Neural cell (in vitro differentiated cells): ENCODE measurements around the gene ENTREP1. TPM values are rescaled to one million over a fixed set of nuclear protein-coding genes. Genes with fewer than 3 reads are reported as not detected.

Source experiments
- H2AFZ ChIP-seq: fragments of 200-600, 300-800 bp; sonication (generic), shearing (Covaris generic); 2 replicates; pipeline ENCODE4 v1.6.0; 2014; ENCODE audit warnings: low read depth, mild to moderate bottlenecking, antibody characterized with exemption, low read length, moderate library complexity
- H3F3A ChIP-seq: fragments of 200-600 bp; shearing (Covaris generic); 2 replicates; pipeline ENCODE4 v1.6.1; 2016; ENCODE audit warnings: mild to moderate bottlenecking, moderate library complexity, mixed read lengths, antibody characterized with exemption, low read length; ENCODE audit not compliant: insufficient read depth, poor library complexity, severe bottlenecking
- H3K27ac ChIP-seq: fragments of 200-600, 300-800 bp; sonication (generic), shearing (Covaris generic); 2 replicates; pipeline ENCODE4 v1.5.1; 2014; ENCODE audit warnings: mild to moderate bottlenecking, low read length, moderate library complexity
- H3K27me3 ChIP-seq: fragments of 300-800, 200-600 bp; sonication (generic), shearing (Covaris generic); 2 replicates; pipeline ENCODE4 v1.6.0; 2014; ENCODE audit warnings: mild to moderate bottlenecking, low read depth, low read length, moderate library complexity; ENCODE audit not compliant: insufficient read depth
- H3K36me3 ChIP-seq: fragments of 300-800, 200-600 bp; sonication (generic), shearing (Covaris generic); 2 replicates; pipeline ENCODE4 v1.5.1; 2014; ENCODE audit warnings: mild to moderate bottlenecking, antibody characterized with exemption, low read length, moderate library complexity; ENCODE audit not compliant: insufficient read depth
- H3K4me2 ChIP-seq: fragments of 300-800, 200-600 bp; sonication (generic), shearing (Covaris generic); 2 replicates; pipeline ENCODE4 v1.6.0; 2014; ENCODE audit warnings: mild to moderate bottlenecking, low read length
- H3K4me3 ChIP-seq: fragments of 300-800, 200-600 bp; sonication (generic), shearing (Covaris generic); 2 replicates; pipeline ENCODE4 v1.5.1; 2014; ENCODE audit warnings: mild to moderate bottlenecking, low read length, moderate library complexity
- H3K79me2 ChIP-seq: fragments of 200-600 bp; shearing (Covaris generic); replicated peaks from 2 replicates; pipeline ENCODE4 v1.6.0; 2014; ENCODE audit warnings: mild to moderate bottlenecking, low read length, moderate library complexity; ENCODE audit not compliant: insufficient read depth
- H3K9ac ChIP-seq: fragments of 300-800, 200-600 bp; sonication (generic), shearing (Covaris generic); 2 replicates; pipeline ENCODE4 v1.6.1; 2016; ENCODE audit warnings: mild to moderate bottlenecking, low read length, mixed read lengths
- H3K9me2 ChIP-seq: fragments of 200-600 bp; shearing (Covaris generic); 2 replicates; pipeline ENCODE4 v1.6.1; 2016; ENCODE audit warnings: mild to moderate bottlenecking, low read length, mixed read lengths; ENCODE audit not compliant: insufficient read depth
- H3K9me3 ChIP-seq: fragments of 200-600, 300-800 bp; sonication (generic), shearing (Covaris generic); 2 replicates; pipeline ENCODE4 v1.6.1; 2016; ENCODE audit warnings: mild to moderate bottlenecking, mixed run types, low read length, moderate library complexity, mixed read lengths
- H4K20me1 ChIP-seq: fragments of 200-600 bp; shearing (Covaris generic); 2 replicates; pipeline ENCODE4 v1.6.1; 2016; ENCODE audit warnings: mild to moderate bottlenecking, mixed run types; ENCODE audit not compliant: insufficient read depth
- EP300 ChIP-seq: fragments of 450-650 bp; conservative IDR thresholded peaks from 2 replicates; pipeline ENCODE4 v1.6.1; 2014; ENCODE audit warnings: antibody characterized with exemption, mild to moderate bottlenecking, moderate library complexity; ENCODE audit not compliant: poor library complexity, severe bottlenecking
- EZH2 ChIP-seq: fragments of 200-600, 300-800 bp; shearing (Covaris generic), sonication (generic); IDR thresholded peaks from 2 replicates; pipeline ENCODE4 v1.6.1; 2014; ENCODE audit warnings: antibody characterized with exemption, low read length, borderline replicate concordance, mild to moderate bottlenecking; ENCODE audit not compliant: insufficient read depth, poor library complexity, severe bottlenecking
- MXI1 ChIP-seq: fragments of 450-650 bp; conservative IDR thresholded peaks from 2 replicates; pipeline ENCODE4 v1.6.1; 2014; ENCODE audit warnings: antibody characterized with exemption, mild to moderate bottlenecking; ENCODE audit not compliant: poor library complexity, severe bottlenecking
- POLR2AphosphoS5 ChIP-seq: IDR thresholded peaks from 2 replicates; pipeline ENCODE4 v1.6.1; 2012
- RAD21 ChIP-seq: fragments of 450-650 bp; conservative IDR thresholded peaks from 2 replicates; pipeline ENCODE4 v1.6.1; 2014; ENCODE audit warnings: antibody characterized with exemption, mild to moderate bottlenecking, moderate library complexity
- REST ChIP-seq: IDR thresholded peaks from 2 replicates; pipeline ENCODE4 v1.6.1; 2012; ENCODE audit warnings: borderline replicate concordance
- SMC3 ChIP-seq: fragments of 450-650 bp; conservative IDR thresholded peaks from 2 replicates; pipeline ENCODE4 v1.6.1; 2014; ENCODE audit warnings: antibody characterized with exemption, mild to moderate bottlenecking, moderate library complexity; ENCODE audit not compliant: poor library complexity
- TAF1 ChIP-seq: IDR thresholded peaks from 2 replicates; pipeline ENCODE4 v1.6.1; 2012; ENCODE audit warnings: low read depth
- polyA plus RNA-seq: library from polyadenylated mRNA; depleted of rRNA; stranded (reverse); fragments of >200 nt; gene quantifications from 2 replicates; pipeline ENCODE4 v1.2.3, GENCODE V29; 2014
- TF ChIP-seq, protein P1 (sequence below): fragments of 450-650 bp; IDR thresholded peaks from 2 replicates; pipeline ENCODE4 v1.5.1; 2014; ENCODE audit warnings: antibody characterized with exemption, mild to moderate bottlenecking, moderate library complexity; ENCODE audit not compliant: poor library complexity, severe bottlenecking

The ENTREP1 gene
- polyA plus RNA-seq, 1 donor from 2014 or later, result 2.0 TPM

GRCh38 chr9:69344459-69344858, 19.4 kb downstream of the ENTREP1 start:
- no peaks in the 10 kb centered on the region for H4K20me1 ChIP-seq
- H3K36me3 ChIP-seq, result no peaks in the 10 kb centered on the region
- H3K4me3 ChIP-seq, result no peak overlapping the region
- H3F3A ChIP-seq, result no peaks in the 10 kb centered on the region
- H3K27ac ChIP-seq, result no peak overlapping the region
- H3K27me3 ChIP-seq, result no peaks in the 10 kb centered on the region
- H3K4me2 ChIP-seq, result no peak overlapping the region
- TF ChIP-seq EP300, result no peak
- TF ChIP-seq MXI1, result no peak
- no peak for TF ChIP-seq REST
- TF ChIP-seq TAF1, result no peak
- TF ChIP-seq, protein P1, sequence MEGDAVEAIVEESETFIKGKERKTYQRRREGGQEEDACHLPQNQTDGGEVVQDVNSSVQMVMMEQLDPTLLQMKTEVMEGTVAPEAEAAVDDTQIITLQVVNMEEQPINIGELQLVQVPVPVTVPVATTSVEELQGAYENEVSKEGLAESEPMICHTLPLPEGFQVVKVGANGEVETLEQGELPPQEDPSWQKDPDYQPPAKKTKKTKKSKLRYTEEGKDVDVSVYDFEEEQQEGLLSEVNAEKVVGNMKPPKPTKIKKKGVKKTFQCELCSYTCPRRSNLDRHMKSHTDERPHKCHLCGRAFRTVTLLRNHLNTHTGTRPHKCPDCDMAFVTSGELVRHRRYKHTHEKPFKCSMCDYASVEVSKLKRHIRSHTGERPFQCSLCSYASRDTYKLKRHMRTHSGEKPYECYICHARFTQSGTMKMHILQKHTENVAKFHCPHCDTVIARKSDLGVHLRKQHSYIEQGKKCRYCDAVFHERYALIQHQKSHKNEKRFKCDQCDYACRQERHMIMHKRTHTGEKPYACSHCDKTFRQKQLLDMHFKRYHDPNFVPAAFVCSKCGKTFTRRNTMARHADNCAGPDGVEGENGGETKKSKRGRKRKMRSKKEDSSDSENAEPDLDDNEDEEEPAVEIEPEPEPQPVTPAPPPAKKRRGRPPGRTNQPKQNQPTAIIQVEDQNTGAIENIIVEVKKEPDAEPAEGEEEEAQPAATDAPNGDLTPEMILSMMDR, result no peak
- TF ChIP-seq POLR2AphosphoS5, result no peak
- no peak for TF ChIP-seq EZH2
- TF ChIP-seq SMC3, result no peak
- no peak for TF ChIP-seq RAD21
- no peaks in the 10 kb centered on the region for H3K9me2 ChIP-seq
- H3K9me3 ChIP-seq, result no peaks in the 10 kb centered on the region
- no peak overlapping the region for H2AFZ ChIP-seq
- no peak overlapping the region for H3K9ac ChIP-seq
- H3K79me2 ChIP-seq, result no peaks in the 10 kb centered on the region

DNA sequence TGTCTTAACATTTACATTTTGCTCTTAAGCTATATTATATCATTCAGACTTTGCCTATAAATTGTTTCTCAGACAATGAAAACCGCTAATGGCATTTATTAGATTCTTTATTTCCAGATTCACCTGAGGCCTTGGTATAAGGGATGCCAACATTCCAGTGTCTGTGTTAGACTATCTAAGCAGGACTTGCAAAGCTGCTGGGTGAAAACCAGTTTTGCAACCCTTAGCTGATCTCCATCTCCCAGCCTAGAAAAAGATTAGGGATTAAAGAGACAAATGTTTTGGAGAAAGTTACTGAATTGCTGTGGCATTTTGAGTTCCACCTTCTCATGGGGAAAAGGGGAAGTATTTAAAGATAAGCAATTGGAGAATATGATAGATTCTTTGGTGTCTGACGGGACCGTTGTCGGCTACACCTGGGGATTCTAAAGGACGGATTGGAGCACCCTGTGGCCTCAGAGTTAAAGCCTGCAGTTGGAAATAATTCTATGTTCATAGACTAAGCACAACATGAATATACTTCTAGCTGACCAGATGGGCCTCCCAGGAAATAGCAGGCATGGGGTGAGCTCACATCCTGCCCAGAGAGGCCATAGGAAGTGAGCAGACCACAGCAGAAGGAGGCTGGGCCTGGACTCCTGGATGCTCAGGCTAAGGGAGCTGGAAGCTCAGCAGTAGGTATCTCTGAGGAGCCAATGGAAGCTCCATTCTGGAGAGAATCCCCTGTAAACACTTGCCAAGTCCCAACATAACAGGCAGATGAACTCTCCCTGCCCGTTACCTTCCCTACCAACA, 21.8 kb downstream of the ENTREP1 start:
- H3K9ac ChIP-seq, result no peak overlapping the region
- no peaks in the 10 kb centered on the region for H3K36me3 ChIP-seq
- H3K4me2 ChIP-seq, result no peak overlapping the region
- no peaks in the 10 kb centered on the region for H3K79me2 ChIP-seq
- no peaks in the 10 kb centered on the region for H3K27me3 ChIP-seq
- H3K27ac ChIP-seq, result no peak overlapping the region
- H3F3A ChIP-seq, result no peaks in the 10 kb centered on the region
- no peak overlapping the region for H3K4me3 ChIP-seq
- H2AFZ ChIP-seq, result no peak overlapping the region
- TF ChIP-seq POLR2AphosphoS5, result no peak
- TF ChIP-seq EZH2, result no peak
- no peak for TF ChIP-seq MXI1
- TF ChIP-seq EP300, result no peak
- TF ChIP-seq, protein P1, result no peak
- no peak for TF ChIP-seq TAF1
- TF ChIP-seq REST, result no peak
- no peak for TF ChIP-seq SMC3
- TF ChIP-seq RAD21, result no peak
- no peaks in the 10 kb centered on the region for H4K20me1 ChIP-seq
- no peaks in the 10 kb centered on the region for H3K9me3 ChIP-seq
- H3K9me2 ChIP-seq, result no peaks in the 10 kb centered on the region
